Activated naive CD8-positive, alpha-beta T cell (primary cell): ENCODE results near the gene MOCS3.

Experiments used
- H3K27ac Mint-ChIP-seq: one replicate; pipeline ENCODE4 v1.8.0; 2021; ENCODE audit warnings: mixed read lengths
- H3K27me3 Mint-ChIP-seq: one replicate; pipeline ENCODE4 v1.8.0; 2021; ENCODE audit warnings: mixed read lengths
- H3K36me3 Mint-ChIP-seq: one replicate; pipeline ENCODE4 v1.8.0; 2021; ENCODE audit warnings: mixed read lengths
- H3K4me1 Mint-ChIP-seq: one replicate; pipeline ENCODE4 v1.8.0; 2021; ENCODE audit warnings: low read depth, mixed read lengths
- H3K4me3 Mint-ChIP-seq: one replicate; pipeline ENCODE4 v1.8.0; 2021; ENCODE audit warnings: mild to moderate bottlenecking, mixed read lengths
- H3K9me3 Mint-ChIP-seq: one replicate; pipeline ENCODE4 v1.8.0; 2021; ENCODE audit warnings: low read depth, mixed read lengths

Gene MOCS3

DNA sequence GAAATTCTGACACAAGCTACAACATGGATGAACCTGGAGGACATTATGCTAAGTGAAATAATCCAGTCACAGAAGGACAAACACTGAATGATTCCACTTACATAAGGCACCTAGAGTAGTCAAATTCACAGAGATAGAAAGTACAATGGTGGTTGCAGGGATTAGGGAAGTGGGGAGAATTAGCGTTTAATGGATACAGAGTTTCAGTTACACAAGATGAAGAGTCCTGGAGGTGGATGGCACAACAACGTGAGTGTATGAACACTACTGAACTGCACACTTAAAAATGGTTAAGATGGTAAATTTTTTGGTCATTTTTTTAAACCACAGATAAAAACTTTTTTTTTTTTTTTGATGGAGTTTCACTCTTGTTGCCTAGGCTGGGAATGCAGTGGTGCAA, 24.7 kb downstream of the MOCS3 start:
- Mint-ChIP-seq H3K4me3 (no peak overlapping the region), H3K9me3 (no peaks in the 10 kb centered on the region), H3K36me3 (no peaks in the 10 kb centered on the region), H3K27me3 (peaks cover 27% of the 10 kb centered on the region), H3K4me1 (peaks cover 16% of the 10 kb centered on the region), H3K27ac (no peak overlapping the region)

DNA sequence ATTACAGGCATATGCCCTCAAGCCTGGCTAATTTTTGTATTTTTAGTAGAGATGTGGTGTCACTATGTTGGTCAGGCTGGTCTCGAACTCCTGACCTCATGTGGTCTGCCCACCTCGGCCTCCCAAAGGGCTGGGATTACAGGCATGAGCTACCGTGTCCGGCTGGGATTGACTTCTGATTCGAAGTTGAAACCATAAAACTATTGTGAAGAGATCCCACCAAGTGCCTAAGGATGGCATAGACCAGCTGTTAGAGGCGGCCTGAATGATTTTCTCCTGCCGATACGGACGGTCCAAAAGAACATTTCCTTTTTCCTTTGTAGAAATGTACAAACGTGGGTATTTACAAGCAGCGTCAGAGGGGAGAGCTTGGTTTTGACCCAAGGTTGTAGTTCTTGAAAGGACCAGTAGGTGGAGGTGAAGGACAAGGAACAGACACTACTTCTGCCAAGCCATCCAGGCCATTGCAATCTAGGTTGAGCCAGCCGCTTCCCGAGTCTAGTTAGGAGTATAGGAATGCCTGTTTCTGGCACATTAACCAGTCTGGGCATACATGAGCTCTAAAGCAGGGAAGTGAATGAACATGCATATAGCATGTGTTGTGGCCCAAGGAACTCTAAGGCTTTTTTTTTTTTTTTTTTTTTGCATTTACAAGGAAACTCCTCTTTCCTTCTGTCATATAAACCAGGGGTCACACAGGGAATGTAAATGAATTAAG, 29.0 kb downstream of the MOCS3 start:
- Mint-ChIP-seq H3K9me3 (no peaks in the 10 kb centered on the region), H3K27me3 (peaks cover 15% of the 10 kb centered on the region), H3K36me3 (no peaks in the 10 kb centered on the region), H3K4me3 (no peak overlapping the region), H3K4me1 (peaks cover 2% of the 10 kb centered on the region), H3K27ac (no peak overlapping the region)

DNA sequence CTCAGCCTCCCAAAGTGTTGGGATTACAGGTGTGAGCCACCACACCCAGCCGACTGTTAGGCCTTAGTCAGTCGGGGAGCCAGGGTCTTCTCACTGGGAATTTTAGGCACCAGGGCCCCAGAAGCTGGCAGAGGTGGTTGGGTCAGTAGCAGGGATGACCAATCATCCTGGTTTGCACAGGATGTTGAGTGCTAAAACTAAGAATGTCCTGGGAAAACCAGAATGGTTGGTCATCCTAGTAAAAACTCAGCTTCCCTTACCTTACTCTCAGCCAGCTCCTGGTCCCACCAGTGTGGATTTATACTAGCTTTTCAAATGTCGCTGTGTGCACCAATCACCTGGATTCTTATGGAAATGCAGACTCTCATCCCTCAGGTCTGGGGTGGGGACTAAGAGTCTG, 32.5 kb downstream of the MOCS3 start:
- no peaks in the 10 kb centered on the region for H3K9me3 Mint-ChIP-seq
- H3K36me3 Mint-ChIP-seq: no peaks in the 10 kb centered on the region
- H3K4me3 Mint-ChIP-seq: no peak overlapping the region
- no peak overlapping the region for H3K27ac Mint-ChIP-seq
- peaks cover 2% of the 10 kb centered on the region for H3K4me1 Mint-ChIP-seq
- peaks cover 10% of the 10 kb centered on the region for H3K27me3 Mint-ChIP-seq

DNA sequence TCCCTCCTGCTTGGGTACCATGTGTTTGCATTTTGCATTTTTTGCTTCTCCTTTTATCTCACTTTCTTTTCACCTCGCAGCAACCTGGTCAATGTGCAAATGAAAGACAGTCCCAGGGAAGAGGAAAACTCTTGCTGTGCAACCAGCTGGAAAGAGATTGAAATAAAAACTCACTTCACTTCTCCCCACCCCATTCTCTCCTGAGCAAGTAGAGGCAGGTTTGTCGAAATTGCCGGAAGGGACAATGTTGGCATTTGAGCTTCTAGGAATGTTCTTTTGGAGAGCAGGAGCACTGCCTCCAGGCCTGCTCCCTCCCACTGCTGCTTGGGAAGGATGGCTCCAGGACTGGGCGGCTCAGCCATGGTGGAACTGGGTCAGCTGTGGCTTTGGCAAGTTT, 33.7 kb downstream of the MOCS3 start:
- no peak overlapping the region for H3K4me3 Mint-ChIP-seq

DNA sequence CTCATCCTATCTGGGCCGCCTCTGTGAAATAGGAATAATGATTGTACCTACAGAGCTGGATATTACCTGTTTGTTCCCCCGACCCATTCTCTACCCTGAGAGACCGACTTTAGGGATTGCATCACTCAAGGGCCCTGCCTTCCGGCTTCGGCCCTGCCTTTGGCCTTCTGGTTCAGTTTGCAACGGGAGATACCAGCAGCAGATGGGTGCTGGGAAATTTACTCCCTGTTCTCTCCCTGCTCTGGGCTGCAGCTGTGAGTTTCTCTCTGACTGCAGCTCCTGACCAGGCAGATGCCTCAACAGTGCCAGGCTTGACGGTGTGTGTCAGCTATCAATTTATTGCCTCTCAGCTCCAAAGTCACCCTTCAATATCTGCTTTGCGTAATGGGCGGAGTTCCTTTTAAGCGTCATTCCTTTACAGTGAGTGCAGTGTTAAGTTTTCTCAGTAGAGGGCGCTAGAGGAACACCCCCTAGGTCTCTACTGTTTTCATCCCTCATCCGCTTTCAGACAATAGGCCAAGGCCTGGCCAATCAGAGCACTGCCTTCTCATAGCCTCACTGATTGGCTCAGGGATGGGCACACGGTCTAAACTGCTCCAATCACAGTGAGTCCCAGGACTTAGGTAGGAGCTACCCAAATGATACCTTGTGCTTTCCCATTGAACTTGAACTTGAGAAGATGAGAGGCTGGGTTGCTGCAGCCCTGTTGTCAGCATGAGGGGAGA, 34.3 kb downstream of the MOCS3 start:
- no peaks in the 10 kb centered on the region for H3K27me3 Mint-ChIP-seq
- H3K4me3 Mint-ChIP-seq: no peak overlapping the region
- H3K9me3 Mint-ChIP-seq: no peaks in the 10 kb centered on the region
- no peak overlapping the region for H3K27ac Mint-ChIP-seq
- no peaks in the 10 kb centered on the region for H3K36me3 Mint-ChIP-seq
- H3K4me1 Mint-ChIP-seq: no peaks in the 10 kb centered on the region

More for the DNA sequence above, 33.7 kb downstream of the MOCS3 start:
- Mint-ChIP-seq H3K4me1 (peaks cover 2% of the 10 kb centered on the region), H3K9me3 (no peaks in the 10 kb centered on the region), H3K36me3 (no peaks in the 10 kb centered on the region), H3K27ac (no peak overlapping the region), H3K27me3 (peaks cover 2% of the 10 kb centered on the region)

DNA sequence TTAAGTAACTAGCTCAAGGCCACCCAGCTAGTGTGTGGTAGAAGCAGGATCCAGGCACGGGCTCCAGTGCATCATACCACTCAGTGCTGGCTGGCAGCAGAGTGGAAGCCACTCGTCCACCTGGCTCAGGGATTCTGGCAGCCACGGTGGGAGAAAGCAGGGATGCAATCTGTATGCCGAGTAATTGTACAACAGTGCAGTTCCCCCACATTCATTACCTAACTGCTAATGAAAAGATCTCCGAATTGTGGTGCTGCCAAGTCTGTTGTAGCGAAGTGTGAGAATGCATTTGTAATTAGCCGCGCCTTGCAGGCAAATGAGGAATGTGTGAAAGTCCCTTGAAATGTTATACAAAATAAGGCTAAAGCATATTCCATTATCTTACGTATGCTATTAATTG, 35.3 kb downstream of the MOCS3 start:
- H3K27me3 Mint-ChIP-seq: peaks cover 4% of the 10 kb centered on the region
- H3K9me3 Mint-ChIP-seq: no peaks in the 10 kb centered on the region
- no peaks in the 10 kb centered on the region for H3K4me1 Mint-ChIP-seq
- H3K27ac Mint-ChIP-seq: no peak overlapping the region
- H3K36me3 Mint-ChIP-seq: no peaks in the 10 kb centered on the region
- no peak overlapping the region for H3K4me3 Mint-ChIP-seq

DNA sequence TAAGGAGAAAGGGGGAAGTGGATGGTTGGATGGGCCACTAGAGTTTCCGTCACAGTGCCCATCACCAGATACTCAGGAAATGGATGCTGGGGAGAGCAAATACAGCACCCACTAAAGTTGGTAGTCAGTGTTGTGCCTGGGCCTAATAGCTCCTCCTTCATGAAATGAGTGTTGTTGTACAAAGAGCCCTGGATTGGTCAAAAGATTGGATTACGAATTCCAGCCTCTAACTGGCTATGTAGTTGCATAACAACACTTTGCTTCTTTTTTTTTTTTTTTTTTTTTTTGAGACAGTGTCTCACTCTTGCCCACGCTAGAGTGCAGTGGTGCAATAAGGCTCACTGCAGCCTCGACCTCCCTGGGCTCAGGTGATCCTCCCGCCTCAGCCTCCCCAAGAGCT, 36.9 kb downstream of the MOCS3 start:
- no peaks in the 10 kb centered on the region for H3K9me3 Mint-ChIP-seq
- H3K4me1 Mint-ChIP-seq: no peaks in the 10 kb centered on the region
- no peak overlapping the region for H3K4me3 Mint-ChIP-seq
- no peak overlapping the region for H3K27ac Mint-ChIP-seq
- peaks cover 10% of the 10 kb centered on the region for H3K27me3 Mint-ChIP-seq
- H3K36me3 Mint-ChIP-seq: no peaks in the 10 kb centered on the region

DNA sequence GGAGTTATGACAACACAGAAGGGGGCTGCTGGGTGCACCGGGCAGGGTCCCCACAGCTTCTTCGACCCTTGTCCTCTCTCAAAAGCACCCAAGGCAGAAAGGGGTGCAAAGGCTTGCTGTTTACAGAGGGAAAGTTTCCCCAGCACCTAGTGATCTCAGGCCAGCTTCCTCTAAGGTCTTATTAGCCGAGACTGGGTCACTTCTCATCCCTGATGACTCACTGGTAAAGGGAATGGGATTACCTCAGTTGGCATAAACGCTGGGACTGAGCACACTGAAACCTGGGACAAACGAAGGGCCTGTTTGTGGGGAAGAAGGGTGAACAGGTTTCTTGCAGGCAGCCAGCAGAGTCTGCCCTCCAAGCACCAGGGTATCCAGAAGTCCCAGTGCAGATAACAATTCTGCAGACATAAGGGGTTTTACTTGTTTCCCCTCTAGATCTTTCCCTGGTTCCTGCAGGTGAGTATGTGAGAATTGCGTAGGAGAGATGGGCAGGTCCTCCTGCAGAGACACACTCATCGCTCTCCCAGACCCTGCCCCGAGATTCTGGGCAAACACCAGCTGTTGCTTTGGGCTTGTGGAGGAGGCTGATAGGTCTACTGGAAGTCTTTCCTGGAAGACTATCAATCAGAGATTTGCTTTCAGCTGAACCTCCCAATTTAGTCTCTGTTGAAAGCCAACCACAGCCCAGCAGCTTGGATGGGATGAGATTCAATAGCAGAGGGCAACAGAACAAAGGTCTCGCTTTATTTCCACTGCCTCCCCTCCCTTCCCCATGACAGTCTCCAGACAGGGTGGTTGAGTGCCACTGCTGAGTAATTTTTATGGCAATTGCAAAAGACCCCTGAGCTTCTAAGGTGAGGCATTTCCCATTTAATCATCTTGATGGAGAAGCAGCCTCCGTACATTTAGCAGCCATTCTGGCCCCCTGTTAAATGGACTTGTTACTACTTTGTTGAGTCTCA, 38.6 kb downstream of the MOCS3 start:
- no peak overlapping the region for H3K27ac Mint-ChIP-seq
- no peaks in the 10 kb centered on the region for H3K36me3 Mint-ChIP-seq
- H3K9me3 Mint-ChIP-seq: no peaks in the 10 kb centered on the region
- no peak overlapping the region for H3K4me3 Mint-ChIP-seq
- peaks cover 10% of the 10 kb centered on the region for H3K27me3 Mint-ChIP-seq
- no peaks in the 10 kb centered on the region for H3K4me1 Mint-ChIP-seq

DNA sequence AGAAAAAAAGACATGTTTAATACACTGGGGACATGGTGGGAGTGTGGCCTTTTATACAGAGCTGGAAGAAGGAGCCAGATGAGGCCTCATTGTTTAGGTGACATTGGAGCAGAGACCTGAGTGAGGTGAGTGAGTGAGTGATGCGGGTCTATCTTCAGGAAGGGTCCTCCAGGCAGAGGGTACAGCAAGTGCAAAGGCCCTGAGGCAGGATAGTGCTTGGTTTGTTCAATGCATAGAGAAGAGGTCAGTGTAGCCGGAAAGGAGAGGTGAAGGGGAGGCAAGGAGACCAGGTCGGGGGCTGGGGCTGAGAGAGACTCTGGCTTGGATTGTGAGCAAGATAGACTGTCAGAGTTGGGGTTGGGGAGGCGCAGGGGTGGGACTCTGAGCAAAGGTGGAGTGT, 40.7 kb downstream of the MOCS3 start:
- Mint-ChIP-seq H3K36me3 (no peaks in the 10 kb centered on the region), H3K4me3 (no peak overlapping the region), H3K27me3 (peaks cover 15% of the 10 kb centered on the region), H3K9me3 (no peaks in the 10 kb centered on the region), H3K4me1 (no peaks in the 10 kb centered on the region), H3K27ac (no peak overlapping the region)

DNA sequence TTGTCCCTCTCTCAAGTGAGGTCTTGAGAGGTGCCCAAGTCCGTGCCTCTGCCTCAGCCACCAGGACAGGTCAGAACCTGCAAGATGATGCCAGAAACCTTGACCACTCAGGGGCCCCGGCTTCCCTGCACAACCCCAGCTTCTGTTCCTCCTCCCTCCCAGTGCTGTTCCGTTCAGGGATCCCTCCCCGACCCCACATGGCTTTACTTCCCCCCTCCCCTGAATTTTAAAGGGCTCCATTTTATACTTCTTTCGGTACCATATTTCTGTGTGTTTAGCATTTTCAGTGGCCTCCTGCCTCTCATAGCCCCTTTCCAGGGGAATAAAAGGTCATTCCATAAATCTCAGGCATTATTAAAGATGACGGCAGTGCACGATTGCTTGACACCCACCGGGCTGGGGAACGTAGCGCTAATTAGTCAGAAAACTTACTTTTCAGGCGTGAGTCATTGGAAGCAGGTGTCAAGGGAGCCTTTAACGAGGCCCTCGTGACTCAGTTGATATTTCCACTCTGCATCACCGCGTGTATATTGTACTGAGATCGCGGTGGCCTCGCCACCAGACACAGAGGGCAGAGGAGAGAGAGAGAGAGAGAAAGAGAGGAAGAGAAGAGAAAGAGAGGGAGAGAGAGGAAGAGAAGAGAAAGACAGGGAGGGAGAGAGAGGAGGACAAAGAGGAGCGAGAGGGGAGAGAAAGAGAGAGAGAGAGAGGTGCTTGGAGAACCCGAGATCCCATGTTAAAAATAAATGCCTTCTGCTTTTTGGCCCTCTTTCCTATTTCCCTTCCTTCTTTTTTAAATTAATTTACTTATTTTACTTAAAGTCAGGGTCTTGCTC, 43.0 kb downstream of the MOCS3 start:
- H3K4me1 Mint-ChIP-seq: no peaks in the 10 kb centered on the region
- no peak overlapping the region for H3K4me3 Mint-ChIP-seq
- H3K9me3 Mint-ChIP-seq: no peaks in the 10 kb centered on the region
- peaks cover 19% of the 10 kb centered on the region for H3K27me3 Mint-ChIP-seq
- no peak overlapping the region for H3K27ac Mint-ChIP-seq
- H3K36me3 Mint-ChIP-seq: no peaks in the 10 kb centered on the region

DNA sequence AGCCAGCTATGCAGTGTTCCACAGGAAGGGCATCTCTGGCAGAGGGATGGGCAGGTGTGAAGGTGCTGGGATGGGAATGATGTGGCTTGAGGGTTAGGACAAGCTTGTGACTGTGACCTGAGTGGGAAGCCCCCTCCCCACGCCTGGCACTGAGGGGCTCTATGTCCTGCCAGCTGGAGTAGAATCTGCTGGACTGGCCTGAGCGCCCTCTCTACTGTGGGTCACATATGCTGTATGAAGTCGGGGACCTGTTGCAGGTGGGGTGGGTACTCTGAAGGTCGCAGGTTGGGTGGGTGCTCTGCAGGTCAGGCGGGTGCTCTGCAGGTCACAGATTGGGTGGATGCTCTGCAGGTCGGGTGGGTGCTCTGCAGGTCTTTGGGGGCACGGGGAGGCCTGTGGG, 44.0 kb downstream of the MOCS3 start:
- no peak overlapping the region for H3K4me3 Mint-ChIP-seq
- H3K4me1 Mint-ChIP-seq: no peaks in the 10 kb centered on the region
- H3K27ac Mint-ChIP-seq: no peak overlapping the region
- H3K9me3 Mint-ChIP-seq: no peaks in the 10 kb centered on the region
- no peaks in the 10 kb centered on the region for H3K36me3 Mint-ChIP-seq
- peaks cover 19% of the 10 kb centered on the region for H3K27me3 Mint-ChIP-seq

DNA sequence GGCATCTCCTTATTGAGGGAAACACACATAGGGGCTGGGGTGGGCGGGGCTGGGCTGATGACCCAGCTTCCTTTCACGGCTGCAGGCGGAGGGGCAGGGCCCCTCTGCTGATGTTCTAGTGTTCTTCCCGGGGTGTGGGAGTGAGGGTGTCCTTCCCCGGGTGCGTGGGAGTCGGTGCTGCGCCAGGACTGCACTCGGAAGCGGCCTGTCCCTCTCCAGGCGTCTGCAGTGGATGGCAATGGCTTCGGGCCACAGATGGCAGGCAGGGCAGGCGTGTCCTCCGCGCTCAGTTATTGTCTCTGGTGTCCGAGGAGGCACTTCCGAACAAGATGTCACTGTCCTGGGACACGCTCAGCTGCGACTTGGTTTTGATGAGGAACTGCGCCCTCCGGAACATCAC, 45.1 kb downstream of the MOCS3 start:
- H3K4me3 Mint-ChIP-seq: no peak overlapping the region
- H3K9me3 Mint-ChIP-seq: no peaks in the 10 kb centered on the region
- no peaks in the 10 kb centered on the region for H3K4me1 Mint-ChIP-seq
- H3K27ac Mint-ChIP-seq: no peak overlapping the region
- H3K27me3 Mint-ChIP-seq: peaks cover 16% of the 10 kb centered on the region
- no peaks in the 10 kb centered on the region for H3K36me3 Mint-ChIP-seq

DNA sequence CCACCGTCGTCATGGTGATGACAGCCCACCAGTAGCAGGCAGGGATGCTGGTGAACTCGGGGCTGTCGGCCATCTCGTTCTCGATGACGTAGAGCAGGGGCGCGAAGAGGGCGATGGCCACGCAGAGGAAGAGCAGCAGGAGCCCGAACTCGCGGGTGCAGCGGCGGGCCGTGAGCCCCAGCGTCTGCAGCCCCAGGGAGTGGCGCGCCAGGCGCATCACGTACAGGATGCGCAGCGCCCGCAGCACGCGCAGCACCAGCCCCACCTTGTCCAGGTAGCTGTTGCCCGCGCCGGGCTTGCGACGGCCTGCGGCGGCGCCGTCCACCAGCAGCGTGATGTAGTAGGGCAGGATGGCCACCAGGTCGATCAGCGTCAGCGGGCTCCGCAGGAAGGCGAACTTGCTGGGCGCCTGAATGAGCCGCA, 45.7 kb downstream of the MOCS3 start:
- Mint-ChIP-seq H3K4me1 (no peaks in the 10 kb centered on the region), H3K27ac (no peak overlapping the region), H3K36me3 (no peaks in the 10 kb centered on the region), H3K9me3 (no peaks in the 10 kb centered on the region), H3K4me3 (no peak overlapping the region), H3K27me3 (peaks cover 10% of the 10 kb centered on the region)

DNA sequence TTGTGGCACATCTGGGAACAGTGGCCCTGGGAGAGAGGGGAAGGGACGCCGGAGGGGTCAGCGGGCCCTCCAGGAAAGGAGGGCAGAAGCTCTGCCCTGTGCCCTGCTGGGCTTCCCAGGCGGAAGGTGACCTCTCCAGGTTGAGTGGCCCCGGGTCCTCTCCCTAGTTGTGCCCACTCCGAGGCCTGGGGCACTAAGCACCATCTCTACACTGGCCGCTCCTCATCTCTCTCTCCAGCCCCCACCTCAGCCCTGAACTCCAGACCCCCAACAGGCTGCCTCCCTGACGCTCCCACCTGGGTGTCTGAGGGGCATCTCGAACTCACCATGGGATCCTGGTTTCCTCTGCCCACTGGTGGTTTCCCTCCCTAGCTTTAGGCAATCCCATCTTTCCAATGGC, 46.2 kb downstream of the MOCS3 start:
- Mint-ChIP-seq H3K27ac (no peak overlapping the region), H3K4me1 (no peaks in the 10 kb centered on the region), H3K27me3 (peaks cover 9% of the 10 kb centered on the region), H3K4me3 (no peak overlapping the region), H3K36me3 (no peaks in the 10 kb centered on the region), H3K9me3 (no peaks in the 10 kb centered on the region)
